GM21737 (cell line): Measurements from ENCODE around the gene TPST2.

Experiments used
- ATAC-seq: cut with Tn5 transposase; IDR thresholded peaks from one replicate; pipeline ENCODE4 v1.9.1; 2021; ENCODE audit warnings: mild to moderate bottlenecking, moderate library complexity; ENCODE audit not compliant: unreplicated experiment

The TPST2 gene

GRCh38 chr22:26558248-26558895 lies 31.6 kb downstream of the TPST2 start:
- ATAC-seq = no peak

- no peak for ATAC-seq
Observed at GRCh38 chr22:26556904-26557303, 33.0 kb downstream of the TPST2 start.

GRCh38 chr22:26555478-26555877 lies 34.5 kb downstream of the TPST2 start:
- no peak for ATAC-seq

GRCh38 chr22:26554956-26555355 lies 35.0 kb downstream of the TPST2 start:
- no peak for ATAC-seq

- ATAC-seq = no peak
Observed at GRCh38 chr22:26553056-26553752, 36.7 kb downstream of the TPST2 start.

- no peak for ATAC-seq
Observed at GRCh38 chr22:26552466-26552865, 37.5 kb downstream of the TPST2 start.

GRCh38 chr22:26551568-26551967 lies 38.4 kb downstream of the TPST2 start:
- ATAC-seq = no peak

GRCh38 chr22:26550498-26551033 lies 39.4 kb downstream of the TPST2 start:
- no peak for ATAC-seq

- no peak for ATAC-seq
Observed at GRCh38 chr22:26549902-26550497, 39.9 kb downstream of the TPST2 start.

GRCh38 chr22:26548984-26549383 lies 40.9 kb downstream of the TPST2 start:
- no peak for ATAC-seq

- ATAC-seq = no peak
Observed at GRCh38 chr22:26548303-26548702, 41.6 kb downstream of the TPST2 start.

- ATAC-seq = no peak
Observed at GRCh38 chr22:26547837-26548236, 42.1 kb downstream of the TPST2 start.

- no peak for ATAC-seq
Observed at GRCh38 chr22:26547426-26547825, 42.5 kb downstream of the TPST2 start.

- ATAC-seq = no peak
Observed at GRCh38 chr22:26546282-26546681, 43.6 kb downstream of the TPST2 start.

- no peak for ATAC-seq
Observed at GRCh38 chr22:26545827-26546226, 44.1 kb downstream of the TPST2 start.

GRCh38 chr22:26545385-26545784 lies 44.5 kb downstream of the TPST2 start:
- ATAC-seq = no peak

- no peak for ATAC-seq
Observed at GRCh38 chr22:26544489-26544888, 45.4 kb downstream of the TPST2 start.

- ATAC-seq = no peak
Observed at GRCh38 chr22:26542831-26543230, 47.1 kb downstream of the TPST2 start.

- no peak for ATAC-seq
Observed at GRCh38 chr22:26541167-26541819, 48.6 kb downstream of the TPST2 start.

GRCh38 chr22:26540119-26540518 lies 49.8 kb downstream of the TPST2 start:
- no peak for ATAC-seq

- no peak for ATAC-seq
Observed at GRCh38 chr22:26536762-26537134, 53.2 kb downstream of the TPST2 start.
